Transverse colon (tissue), 4 donors: ENCODE measurements around the gene CLIC4.
"Not testable (repeated sequence)": the region's sequence is repeated elsewhere in the genome, so short reads cannot be mapped to it uniquely, and the experiment has no call there.

Source experiments
- EP300 ChIP-seq: sonication (generic); formaldehyde crosslinking; IDR thresholded peaks from one replicate; pipeline ENCODE4 v1.6.1; 2017; ENCODE audit warnings: antibody characterized with exemption, low read depth
- POLR2A ChIP-seq: fragments of 450-650 bp; IDR thresholded peaks from one replicate; pipeline ENCODE4 v1.6.1; 2016; ENCODE audit warnings: antibody characterized with exemption, mild to moderate bottlenecking, moderate library complexity
- POLR2AphosphoS5 ChIP-seq, 3 donors: sonication (generic); formaldehyde crosslinking; IDR thresholded peaks; one replicate each; pipeline ENCODE4 v1.6.1; 2016; ENCODE audit warnings: antibody characterized with exemption in 3 of 3
- TF ChIP-seq, protein P1 (sequence below), 5 experiments: fragments of 200-600 bp in 3 of 5; fragments of 450-650 bp in 2 of 5; sonication (generic) in 3 of 5; IDR thresholded peaks; 1 replicate in 2 of 5; 2 replicates in 3 of 5; pipeline ENCODE4 v1.5.1; 2016 to 2017; ENCODE audit warnings: antibody characterized with exemption in 5 of 5, inconsistent platforms in 3 of 5, mild to moderate bottlenecking in 2 of 5, moderate library complexity in 1 of 5

DNA sequence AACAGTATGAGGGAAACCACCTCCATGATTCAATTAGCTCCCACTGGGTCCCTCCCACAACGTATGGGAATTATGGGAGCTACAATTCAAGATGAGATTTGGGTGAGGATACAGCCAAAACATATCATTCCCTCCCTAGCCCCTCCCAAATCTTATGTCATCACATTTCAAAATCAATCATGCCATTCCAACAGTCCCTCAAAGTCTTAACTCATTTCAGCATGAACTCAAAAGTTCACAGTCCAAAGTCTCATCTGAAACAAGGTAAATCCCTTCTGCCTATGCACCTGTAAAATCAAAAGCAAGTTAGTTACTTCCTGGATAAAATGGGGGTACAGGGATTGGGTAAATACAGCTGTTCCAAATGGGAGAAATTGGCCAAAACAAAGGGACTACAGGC, 146.1 kb downstream of the CLIC4 start:
- TF ChIP-seq, protein P1, sequence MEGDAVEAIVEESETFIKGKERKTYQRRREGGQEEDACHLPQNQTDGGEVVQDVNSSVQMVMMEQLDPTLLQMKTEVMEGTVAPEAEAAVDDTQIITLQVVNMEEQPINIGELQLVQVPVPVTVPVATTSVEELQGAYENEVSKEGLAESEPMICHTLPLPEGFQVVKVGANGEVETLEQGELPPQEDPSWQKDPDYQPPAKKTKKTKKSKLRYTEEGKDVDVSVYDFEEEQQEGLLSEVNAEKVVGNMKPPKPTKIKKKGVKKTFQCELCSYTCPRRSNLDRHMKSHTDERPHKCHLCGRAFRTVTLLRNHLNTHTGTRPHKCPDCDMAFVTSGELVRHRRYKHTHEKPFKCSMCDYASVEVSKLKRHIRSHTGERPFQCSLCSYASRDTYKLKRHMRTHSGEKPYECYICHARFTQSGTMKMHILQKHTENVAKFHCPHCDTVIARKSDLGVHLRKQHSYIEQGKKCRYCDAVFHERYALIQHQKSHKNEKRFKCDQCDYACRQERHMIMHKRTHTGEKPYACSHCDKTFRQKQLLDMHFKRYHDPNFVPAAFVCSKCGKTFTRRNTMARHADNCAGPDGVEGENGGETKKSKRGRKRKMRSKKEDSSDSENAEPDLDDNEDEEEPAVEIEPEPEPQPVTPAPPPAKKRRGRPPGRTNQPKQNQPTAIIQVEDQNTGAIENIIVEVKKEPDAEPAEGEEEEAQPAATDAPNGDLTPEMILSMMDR (IDR thresholded peaks at IDR 0.05), result not testable (repeated sequence)
- TF ChIP-seq POLR2A, EP300: not testable (repeated sequence)
- peak in 1 of 3 donors; percentile 24 for TF ChIP-seq POLR2AphosphoS5 (IDR thresholded peaks at IDR 0.05)
